GM19351 (cell line): ENCODE results near the gene FTH1.
"Not testable (repeated sequence)": the region's sequence is repeated elsewhere in the genome, so short reads cannot be mapped to it uniquely, and the experiment has no call there.

Experiments
- ATAC-seq: cut with Tn5 transposase; IDR thresholded peaks from one replicate; pipeline ENCODE4 v1.9.1; 2021; ENCODE audit warnings: mild to moderate bottlenecking, moderate library complexity; ENCODE audit not compliant: unreplicated experiment

Gene FTH1

DNA sequence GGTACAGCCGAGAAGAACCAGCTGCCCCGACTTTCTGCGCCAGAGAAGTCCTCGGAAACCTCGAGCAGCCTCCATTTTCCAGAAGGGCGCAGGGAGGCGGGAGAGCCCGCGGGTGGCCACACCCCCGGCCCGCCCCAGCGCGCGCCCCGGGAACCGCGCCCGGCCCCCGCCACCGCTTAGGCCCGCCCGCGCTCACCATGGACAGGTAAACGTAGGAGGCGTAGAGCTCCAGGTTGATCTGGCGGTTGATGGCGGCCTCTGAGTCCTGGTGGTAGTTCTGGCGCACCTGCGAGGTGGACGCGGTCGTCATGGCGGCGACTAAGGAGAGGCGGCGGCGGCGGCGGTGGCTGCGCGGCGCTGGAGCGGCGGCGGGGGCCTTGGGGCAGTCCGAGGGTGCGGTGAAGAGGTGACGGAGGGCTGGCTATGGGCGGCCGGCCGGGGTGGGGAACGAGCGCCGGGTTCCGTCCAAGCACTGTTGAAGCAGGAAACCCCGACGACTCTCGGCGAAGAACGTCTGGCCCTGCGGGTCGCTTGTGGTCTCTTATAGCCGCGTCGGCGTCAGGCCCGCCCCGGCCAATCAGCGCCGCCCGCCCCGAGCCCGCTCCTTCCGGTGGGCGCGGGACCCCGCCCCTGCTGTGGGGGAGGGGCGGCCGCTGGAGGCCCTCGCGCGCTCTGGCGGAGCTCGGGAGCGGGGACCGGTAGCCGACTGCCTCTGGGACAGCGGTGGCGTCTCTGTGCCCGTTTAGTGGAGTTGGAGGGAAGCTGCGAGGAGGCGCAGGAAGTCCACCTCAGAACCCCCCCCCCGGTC is at the start of gene FTH1:
Gene FTH1, minus strand, starts transcription at position 519 of the 808 bp plus-strand sequence. Its CDS starts 209 bp downstream, at position 310.
- peak; percentile 49 for ATAC-seq

DNA sequence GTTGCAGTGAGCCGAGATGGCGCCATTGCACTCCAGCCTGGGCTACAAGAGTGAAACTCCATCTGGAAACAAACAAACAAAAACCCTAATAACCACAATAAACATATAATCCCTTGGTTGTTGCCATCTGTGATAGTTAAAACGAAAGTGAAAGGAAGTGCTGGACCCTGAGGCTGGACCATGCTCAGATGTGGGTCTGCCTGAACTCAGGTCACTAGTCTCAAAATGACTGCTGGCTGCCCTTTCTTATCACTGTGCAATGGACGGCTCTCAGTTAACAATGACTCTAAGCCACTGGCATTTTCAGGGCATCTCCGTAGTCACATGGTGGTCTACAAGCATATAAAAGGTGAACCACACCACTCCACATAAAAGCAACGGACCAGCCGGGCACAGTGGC is 48.2 kb upstream of the FTH1 start:
- ATAC-seq = no peak

GRCh38 chr11:62013537-62014476 is 46.4 kb upstream of the FTH1 start:
- no peak for ATAC-seq

DNA sequence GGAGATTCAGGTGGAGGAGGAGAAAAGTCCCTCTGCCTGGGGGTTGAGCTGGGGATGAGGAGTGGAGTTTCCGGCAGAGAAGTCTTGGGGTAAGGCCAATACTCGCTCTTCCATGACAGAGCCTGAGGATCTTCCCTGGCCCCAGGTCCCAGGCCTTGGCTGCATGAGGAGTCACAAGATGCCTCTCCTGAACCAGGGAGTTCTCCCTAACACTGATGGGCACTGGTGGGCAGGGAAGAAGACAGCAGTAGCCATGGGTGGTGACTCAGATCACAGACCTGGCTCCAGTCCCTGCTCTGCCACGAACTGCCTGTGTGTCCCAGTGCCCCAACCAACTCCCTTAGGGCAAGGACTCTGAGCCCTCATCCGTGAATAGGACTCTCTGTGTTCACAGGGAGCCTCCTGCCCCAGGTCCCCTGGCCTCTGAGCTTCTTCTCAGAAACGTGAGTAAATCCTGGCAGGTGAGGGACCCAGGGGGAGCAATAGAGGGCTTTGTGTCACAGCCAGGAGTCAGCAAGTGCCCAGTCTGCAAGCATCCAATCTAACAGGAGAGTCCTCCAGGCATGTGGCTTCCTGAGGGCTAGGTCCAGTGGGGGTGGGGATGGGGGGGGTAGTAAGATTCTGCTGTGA is 45.5 kb upstream of the FTH1 start:
- ATAC-seq = no peak

- ATAC-seq = no peak
These were observed 45.0 kb upstream of the FTH1 start for GRCh38 chr11:62012451-62012831.

- no peak for ATAC-seq
These were observed 44.4 kb upstream of the FTH1 start for GRCh38 chr11:62011881-62012280.

- ATAC-seq = no peak
These were observed 43.6 kb upstream of the FTH1 start for GRCh38 chr11:62010935-62011528.

DNA sequence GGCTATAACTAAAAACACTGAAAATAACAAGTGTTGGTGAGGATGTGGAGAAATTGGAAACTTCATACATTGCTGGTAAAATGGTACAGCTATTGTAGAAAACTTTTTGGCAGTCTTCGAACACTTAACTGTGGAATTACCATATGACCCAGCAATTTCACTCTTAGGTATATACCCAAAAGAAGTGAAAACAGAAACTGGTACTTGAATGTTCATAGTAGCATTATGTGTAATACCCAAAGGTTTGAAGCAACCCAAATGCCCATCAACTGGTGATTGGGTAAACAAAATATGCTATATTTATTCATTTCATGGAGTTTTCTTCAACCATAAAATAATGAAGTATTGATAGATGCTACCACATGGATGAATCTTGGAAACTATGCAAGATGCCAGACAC is 40.8 kb upstream of the FTH1 start:
- ATAC-seq = no peak

- no peak for ATAC-seq
These were observed 37.0 kb upstream of the FTH1 start for GRCh38 chr11:62004473-62004872.

DNA sequence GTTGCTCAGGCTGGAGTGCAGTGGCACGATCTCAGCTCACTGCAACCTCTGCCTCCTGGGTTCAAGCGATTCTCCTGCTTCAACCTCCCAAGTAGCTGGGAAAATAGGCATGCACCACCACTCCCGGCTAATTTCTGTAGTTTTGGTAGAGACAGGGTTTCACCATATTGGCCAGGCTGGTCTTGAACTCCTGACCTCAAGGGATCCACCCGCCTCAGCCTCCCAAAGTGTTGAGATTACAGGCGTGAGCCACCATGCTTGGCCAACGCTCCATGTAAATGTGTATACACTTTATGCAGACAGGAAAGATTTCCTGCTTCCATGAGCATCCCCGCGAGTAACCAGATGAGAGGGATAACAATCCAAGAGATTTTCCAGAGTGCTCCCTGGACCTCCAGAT is 34.8 kb upstream of the FTH1 start:
- not testable (repeated sequence) for ATAC-seq

DNA sequence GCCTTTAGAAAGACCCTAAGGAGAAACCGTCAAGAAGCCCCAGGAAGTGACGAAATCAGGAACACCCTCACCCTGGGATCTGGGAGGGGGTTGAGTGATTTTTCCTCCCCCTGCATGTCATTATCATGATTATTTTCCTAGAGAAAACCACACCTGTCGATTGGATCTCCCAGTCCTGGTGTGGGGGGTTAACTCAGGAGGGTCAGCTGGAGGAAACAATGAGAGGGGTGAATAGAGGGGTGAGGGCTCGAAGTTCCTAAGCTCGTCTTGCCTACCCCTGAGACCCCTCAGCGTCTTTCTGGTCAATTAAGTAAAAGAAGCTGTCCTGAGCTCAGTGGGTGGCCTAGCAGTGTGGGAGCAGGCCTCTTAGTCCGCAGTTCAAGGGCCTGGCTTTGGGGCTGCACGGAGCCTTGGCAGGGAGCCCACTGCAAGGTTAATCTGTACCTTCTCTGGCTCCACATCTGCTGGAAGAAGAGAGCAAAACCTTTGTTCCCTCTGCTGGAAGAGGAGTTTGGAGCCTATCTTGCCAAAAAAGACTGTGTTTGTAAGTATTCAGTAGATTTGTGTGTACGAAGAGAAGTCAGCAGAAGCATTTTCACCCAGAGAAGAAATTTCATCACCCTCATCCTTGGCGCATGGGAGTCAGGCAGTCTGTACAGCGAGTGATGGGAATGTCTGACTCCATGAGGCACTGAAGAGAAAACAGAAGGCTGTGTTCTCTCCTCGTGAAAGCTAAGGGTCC is 34.2 kb upstream of the FTH1 start:
- ATAC-seq = no peak

DNA sequence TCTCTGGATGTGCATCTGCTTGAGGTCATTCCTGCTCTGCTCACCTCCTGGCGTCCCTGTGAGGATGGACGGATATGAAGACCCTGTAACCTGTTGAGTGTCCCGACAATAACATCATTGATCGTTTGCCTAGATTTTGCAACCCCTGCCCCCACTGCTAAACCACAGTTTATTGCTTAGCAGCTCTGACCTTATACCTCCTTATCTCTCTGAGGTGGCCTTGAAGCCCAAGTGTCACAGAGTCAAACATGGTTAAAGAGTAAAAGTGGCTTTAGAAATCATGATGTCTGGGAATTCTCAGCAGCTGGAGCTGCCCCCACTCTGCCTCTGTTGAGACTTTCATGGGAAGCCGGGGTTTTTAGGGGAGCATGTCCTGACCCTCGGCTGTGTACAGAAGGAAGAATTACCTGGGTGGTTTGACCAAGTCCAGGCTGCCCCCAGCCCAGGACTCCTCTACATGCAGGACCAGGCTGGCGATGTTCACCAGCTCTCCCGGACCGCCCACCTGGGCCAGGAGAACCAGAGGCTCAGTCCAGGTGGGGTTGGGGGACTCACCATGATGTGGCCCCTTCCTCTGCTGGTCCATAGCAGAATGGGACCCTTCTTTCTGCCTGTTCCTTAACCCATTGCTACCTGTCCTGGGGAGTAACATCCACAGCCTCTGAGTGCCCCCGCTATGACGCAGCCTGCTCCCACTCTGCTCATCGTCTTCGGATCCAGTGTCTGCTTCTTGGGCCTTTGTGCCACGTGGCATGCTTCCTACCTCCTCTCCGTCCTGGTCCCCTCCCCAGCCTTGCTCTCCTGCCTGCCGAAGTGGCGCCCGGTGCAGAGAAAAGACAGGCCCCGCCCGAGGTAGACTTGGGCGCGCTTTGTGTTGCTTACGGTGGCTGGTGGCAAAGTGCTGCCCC is 33.4 kb upstream of the FTH1 start:
- no peak for ATAC-seq

DNA sequence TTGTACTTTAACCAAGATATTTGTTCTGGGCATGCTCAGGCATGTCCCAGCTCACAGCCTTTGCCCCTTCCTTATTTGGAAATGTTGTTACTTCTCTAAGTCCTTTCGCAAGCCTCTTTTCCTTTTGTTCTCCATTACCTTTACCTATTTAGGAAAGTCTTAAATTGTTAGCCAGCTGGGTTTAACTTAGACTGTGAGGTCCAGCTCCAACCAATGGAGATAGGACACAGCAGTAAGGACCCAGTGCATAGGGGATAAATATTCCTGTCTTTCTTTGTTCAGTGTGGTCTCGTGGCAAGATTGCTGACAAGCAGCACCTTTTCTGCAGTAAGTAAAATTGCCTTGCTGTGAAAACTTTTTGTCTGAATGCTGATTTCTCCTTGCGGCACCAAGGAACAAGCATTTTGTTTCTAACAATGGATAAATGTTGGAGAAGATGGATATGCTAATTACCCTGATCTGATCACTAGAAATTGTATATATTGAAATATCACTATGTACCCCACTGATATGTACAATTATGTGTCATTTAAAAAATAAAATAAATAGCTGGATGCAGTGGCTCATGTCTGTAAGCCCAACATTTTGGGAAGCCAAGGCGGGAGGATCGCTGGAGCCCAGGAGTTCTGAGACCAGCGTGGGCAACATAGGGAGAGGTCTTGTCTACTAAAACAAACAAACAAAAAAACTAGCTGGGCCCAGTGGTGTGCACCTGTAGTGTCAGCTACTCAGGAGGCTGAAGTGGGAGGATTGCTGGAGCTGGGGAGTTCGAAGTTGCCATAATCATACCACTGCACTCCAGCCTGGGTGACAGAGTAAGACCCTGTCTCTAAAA is 31.9 kb upstream of the FTH1 start:
- ATAC-seq = no peak

DNA sequence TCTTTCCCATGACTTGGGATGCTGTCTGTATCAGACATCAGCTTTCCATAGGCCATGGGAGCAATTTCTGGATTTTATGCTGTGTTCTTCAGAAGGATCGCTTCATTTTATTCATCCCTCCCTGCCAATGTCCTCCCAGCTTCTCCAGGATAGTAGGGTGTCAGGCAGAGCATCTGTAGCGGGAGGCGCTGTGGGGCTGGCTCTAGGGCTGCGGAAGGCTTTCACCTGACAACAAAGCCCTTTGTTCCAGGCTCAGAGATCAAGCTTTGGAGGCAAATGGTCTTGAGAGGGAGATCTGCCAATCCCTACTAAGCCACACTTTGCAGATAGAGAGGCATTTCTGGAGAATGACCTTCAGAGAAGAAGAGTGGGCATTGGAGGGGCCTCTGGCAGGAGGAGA is 29.5 kb upstream of the FTH1 start:
- ATAC-seq = no peak

DNA sequence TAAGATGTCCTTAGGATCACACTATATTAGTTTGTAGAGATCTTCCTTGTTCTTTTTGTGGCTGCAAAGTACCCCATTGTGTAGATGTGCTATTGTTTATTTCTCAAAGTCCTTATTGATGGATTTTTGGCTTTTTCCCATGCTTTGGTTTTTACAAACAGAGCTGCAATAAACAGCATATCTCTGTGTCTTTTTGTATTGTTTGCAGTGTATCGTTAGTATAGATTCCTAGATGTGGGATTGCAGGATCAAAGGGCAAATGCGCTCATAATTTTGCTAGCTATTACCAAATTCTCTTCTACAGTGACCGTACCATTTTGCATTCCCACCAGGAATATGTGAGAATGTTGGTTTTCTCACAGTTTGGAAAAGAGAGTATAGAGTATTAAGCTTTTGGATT is 27.5 kb upstream of the FTH1 start:
- ATAC-seq = no peak

DNA sequence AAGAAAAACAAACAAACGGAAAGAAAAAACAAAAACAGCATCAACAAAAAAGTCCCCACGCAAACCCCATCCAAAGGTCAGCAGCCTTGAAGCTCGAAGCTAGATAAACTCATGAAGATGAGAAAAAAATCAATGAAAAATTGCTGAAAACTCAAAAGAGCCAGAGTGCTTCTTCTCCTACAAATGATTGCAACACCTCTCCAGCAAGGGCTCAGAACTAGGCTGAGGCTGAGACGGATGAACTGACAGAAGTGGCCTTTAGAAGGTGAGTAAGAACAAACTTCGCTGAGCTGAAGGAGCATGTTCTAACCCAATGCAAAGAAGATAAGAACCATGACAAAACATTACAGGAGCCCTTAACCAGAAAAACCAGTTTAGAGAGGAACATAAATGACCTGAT is 18.4 kb upstream of the FTH1 start:
- no peak for ATAC-seq

- no peak for ATAC-seq
These were observed 16.0 kb upstream of the FTH1 start for GRCh38 chr11:61983419-61983818.

DNA sequence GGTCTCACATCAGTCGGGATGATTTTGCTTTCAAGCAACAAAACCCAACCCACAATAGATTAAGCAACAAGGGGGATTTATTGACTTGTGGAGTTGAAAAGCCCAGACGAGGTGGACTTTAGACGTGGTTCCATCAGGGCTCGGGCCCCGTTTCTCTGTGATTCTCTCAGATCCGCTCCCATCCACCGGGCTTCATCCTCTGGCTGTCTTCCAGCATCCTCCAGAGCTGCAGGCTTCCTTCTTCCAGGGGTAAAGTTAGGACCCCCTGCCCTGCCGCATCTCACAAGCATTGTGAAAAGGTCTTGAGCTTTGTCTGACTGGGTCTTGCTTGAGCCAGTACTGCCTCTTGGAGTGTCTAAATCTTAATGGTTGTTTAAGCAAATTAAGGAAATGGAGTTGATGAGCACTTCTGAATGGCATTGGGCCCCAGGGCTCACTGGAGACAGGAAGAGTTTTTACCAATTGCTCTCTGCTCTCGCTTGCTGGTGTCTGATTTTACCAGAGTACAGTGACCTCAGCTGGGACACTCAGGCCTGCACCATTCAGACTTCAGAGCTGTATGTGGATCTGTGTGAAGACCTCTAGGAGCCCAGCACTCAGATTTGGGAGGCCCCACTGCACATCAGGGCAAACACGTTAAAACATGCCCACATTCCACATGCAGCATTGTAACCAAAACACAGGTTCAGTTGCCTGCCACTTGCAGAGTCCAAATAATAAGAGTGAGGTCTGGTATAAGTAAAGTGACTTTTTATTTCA is 13.5 kb upstream of the FTH1 start:
- no peak for ATAC-seq
